ENCODE measurements around the gene MELK. TPM values are rescaled to one million over a fixed set of nuclear protein-coding genes. Genes with fewer than 3 reads are reported as not detected.

The MELK gene
- polyA plus RNA-seq, 1 donor from 2014 or later, result 1.8 TPM

GRCh38 chr9:36632892-36633291, 60.2 kb downstream of the MELK start:
- Histone ChIP-seq H3K4me2 (ENCODE audit: low read length) (no peak overlapping the region), H3K9me2 (ENCODE audit: insufficient read depth, low read length) (no peaks in the 10 kb centered on the region), H3K27ac (ENCODE audit: low read length) (no peak overlapping the region), H3F3A (ENCODE audit: insufficient read depth, low read length, poor library complexity, severe bottlenecking) (no peaks in the 10 kb centered on the region), H2AFZ (ENCODE audit: low read depth, low read length) (no peak overlapping the region), H3K4me3 (ENCODE audit: low read length) (no peak overlapping the region), H3K9ac (ENCODE audit: low read length) (no peak overlapping the region), H3K9me3 (ENCODE audit: low read length) (no peaks in the 10 kb centered on the region), H3K36me3 (ENCODE audit: insufficient read depth, low read length) (no peaks in the 10 kb centered on the region), H3K27me3 (ENCODE audit: insufficient read depth, low read depth, low read length) (no peaks in the 10 kb centered on the region), H3K79me2 (replicated peaks; ENCODE audit: insufficient read depth, low read length) (no peaks in the 10 kb centered on the region), H4K20me1 (ENCODE audit: insufficient read depth) (no peaks in the 10 kb centered on the region)
- peak; percentile 77 for TF ChIP-seq SMC3 (conservative IDR thresholded peaks at IDR 0.05; ENCODE audit: poor library complexity)
- TF ChIP-seq REST (IDR thresholded peaks at IDR 0.05; ENCODE audit: borderline replicate concordance), result no peak
- peak; percentile 73 for TF ChIP-seq RAD21 (conservative IDR thresholded peaks at IDR 0.05)
- no peak for TF ChIP-seq TAF1 (IDR thresholded peaks at IDR 0.05; ENCODE audit: low read depth)
- no peak for TF ChIP-seq MXI1 (conservative IDR thresholded peaks at IDR 0.05; ENCODE audit: poor library complexity, severe bottlenecking)
- TF ChIP-seq EP300 (conservative IDR thresholded peaks at IDR 0.05; ENCODE audit: poor library complexity, severe bottlenecking), result no peak
- no peak for TF ChIP-seq EZH2 (IDR thresholded peaks at IDR 0.05; ENCODE audit: borderline replicate concordance, insufficient read depth, low read length, poor library complexity, severe bottlenecking)
- TF ChIP-seq POLR2AphosphoS5 (IDR thresholded peaks at IDR 0.05), result no peak
- TF ChIP-seq CTCF (IDR thresholded peaks at IDR 0.05; ENCODE audit: poor library complexity, severe bottlenecking), result peak; percentile 74

DNA sequence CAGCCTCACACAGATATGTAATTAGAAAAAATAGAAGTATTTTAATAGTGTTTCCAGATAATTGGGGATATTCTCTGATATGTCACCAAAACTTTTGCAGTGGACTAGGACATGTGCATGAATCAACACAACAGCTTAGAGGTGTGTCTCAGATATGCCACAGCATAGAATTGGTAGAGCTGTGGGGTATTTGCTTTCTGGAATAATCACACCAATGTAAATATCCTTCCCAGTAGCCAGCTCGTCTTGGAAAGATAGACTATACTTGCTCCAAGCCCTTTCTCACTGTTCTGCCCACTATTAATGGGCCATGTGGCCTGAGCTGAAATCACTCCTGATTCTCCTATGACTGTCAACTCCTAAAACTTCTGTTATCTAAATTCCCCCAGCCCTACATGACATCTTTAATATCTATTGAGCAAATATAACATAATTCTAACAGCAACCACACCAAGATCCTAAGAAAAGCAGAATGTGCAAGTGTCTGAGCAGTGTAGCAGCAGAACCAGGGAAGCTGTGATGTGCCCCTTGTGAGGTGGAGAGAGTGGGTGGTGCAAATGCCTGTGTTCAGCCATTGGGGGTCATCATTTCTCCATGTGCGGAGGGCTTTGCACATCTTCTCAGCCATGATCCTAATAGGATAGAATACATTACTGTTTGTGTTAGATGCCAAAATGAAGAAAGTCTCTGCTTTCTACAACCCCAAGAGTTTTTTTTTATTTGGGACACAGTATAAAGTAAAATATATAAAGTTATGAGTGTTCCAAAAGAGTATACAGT, 65.0 kb downstream of the MELK start:
- Histone ChIP-seq H3K27ac (ENCODE audit: low read length) (no peak overlapping the region), H3K79me2 (replicated peaks; ENCODE audit: insufficient read depth, low read length) (no peaks in the 10 kb centered on the region), H3K9me3 (ENCODE audit: low read length) (no peaks in the 10 kb centered on the region), H3K4me2 (ENCODE audit: low read length) (no peak overlapping the region), H3F3A (ENCODE audit: insufficient read depth, low read length, poor library complexity, severe bottlenecking) (no peaks in the 10 kb centered on the region), H4K20me1 (ENCODE audit: insufficient read depth) (no peaks in the 10 kb centered on the region), H3K4me3 (ENCODE audit: low read length) (no peak overlapping the region), H3K9me2 (ENCODE audit: insufficient read depth, low read length) (no peaks in the 10 kb centered on the region), H2AFZ (ENCODE audit: low read depth, low read length) (no peak overlapping the region), H3K9ac (ENCODE audit: low read length) (no peak overlapping the region), H3K36me3 (ENCODE audit: insufficient read depth, low read length) (no peaks in the 10 kb centered on the region), H3K27me3 (ENCODE audit: insufficient read depth, low read depth, low read length) (no peaks in the 10 kb centered on the region)
- TF ChIP-seq SMC3 (conservative IDR thresholded peaks at IDR 0.05; ENCODE audit: poor library complexity), result peak; percentile 85
- TF ChIP-seq CTCF (IDR thresholded peaks at IDR 0.05; ENCODE audit: poor library complexity, severe bottlenecking), result peak; percentile 76
- no peak for TF ChIP-seq POLR2AphosphoS5 (IDR thresholded peaks at IDR 0.05)
- TF ChIP-seq RAD21 (conservative IDR thresholded peaks at IDR 0.05), result peak; percentile 87

All from neural cell (in vitro differentiated cells).